Osteocyte (in vitro differentiated cells): Measurements from ENCODE around the gene SEC24A. TPM values are rescaled to one million over a fixed set of nuclear protein-coding genes. Genes with fewer than 3 reads are reported as not detected.

Source experiments
- DNase-seq: peaks from one replicate; pipeline ENCODE4 v3.0.0; 2021; ENCODE audit warnings: mixed read lengths; ENCODE audit not compliant: unreplicated experiment; ENCODE audit errors: extremely low spot score
- H3K27ac Mint-ChIP-seq: one replicate; pipeline ENCODE4 v1.8.0; 2021; ENCODE audit warnings: mild to moderate bottlenecking, mixed read lengths; ENCODE audit not compliant: unreplicated experiment
- H3K27me3 Mint-ChIP-seq: one replicate; pipeline ENCODE4 v1.8.0; 2021; ENCODE audit warnings: mixed read lengths; ENCODE audit not compliant: unreplicated experiment
- H3K36me3 Mint-ChIP-seq: one replicate; pipeline ENCODE4 v1.8.0; 2021; ENCODE audit warnings: mixed read lengths; ENCODE audit not compliant: unreplicated experiment
- H3K4me1 Mint-ChIP-seq: one replicate; pipeline ENCODE4 v1.8.0; 2021; ENCODE audit warnings: mixed read lengths; ENCODE audit not compliant: unreplicated experiment
- H3K4me3 Mint-ChIP-seq: one replicate; pipeline ENCODE4 v1.8.0; 2021; ENCODE audit warnings: mild to moderate bottlenecking, moderate library complexity, mixed read lengths; ENCODE audit not compliant: unreplicated experiment
- H3K9me3 Mint-ChIP-seq: one replicate; pipeline ENCODE4 v1.8.0; 2021; ENCODE audit warnings: mixed read lengths; ENCODE audit not compliant: unreplicated experiment
- CTCF ChIP-seq: fragments of 200-600 bp; sonication (generic); IDR thresholded peaks from 2 replicates; pipeline ENCODE4 v1.5.0; 2021; ENCODE audit warnings: antibody characterized with exemption, mild to moderate bottlenecking, moderate library complexity
- total RNA-seq: library from RNA; stranded (reverse); gene quantifications from 2 replicates; pipeline ENCODE4 v1.2.1, GENCODE V29; 2021

The SEC24A gene
- total RNA-seq, 1 donor from 2014 or later: 38.9 TPM

GRCh38 chr5:134614450-134615085, 34.0 kb upstream of the SEC24A start:
- H3K4me1 Mint-ChIP-seq: no peaks in the 10 kb centered on the region
- DNase-seq: no peak
- H3K36me3 Mint-ChIP-seq: peaks cover 34% of the 10 kb centered on the region
- H3K27me3 Mint-ChIP-seq: no peaks in the 10 kb centered on the region
- H3K27ac Mint-ChIP-seq: no peak overlapping the region
- no peak for TF ChIP-seq CTCF
- H3K4me3 Mint-ChIP-seq: no peak overlapping the region
- no peaks in the 10 kb centered on the region for H3K9me3 Mint-ChIP-seq

DNA sequence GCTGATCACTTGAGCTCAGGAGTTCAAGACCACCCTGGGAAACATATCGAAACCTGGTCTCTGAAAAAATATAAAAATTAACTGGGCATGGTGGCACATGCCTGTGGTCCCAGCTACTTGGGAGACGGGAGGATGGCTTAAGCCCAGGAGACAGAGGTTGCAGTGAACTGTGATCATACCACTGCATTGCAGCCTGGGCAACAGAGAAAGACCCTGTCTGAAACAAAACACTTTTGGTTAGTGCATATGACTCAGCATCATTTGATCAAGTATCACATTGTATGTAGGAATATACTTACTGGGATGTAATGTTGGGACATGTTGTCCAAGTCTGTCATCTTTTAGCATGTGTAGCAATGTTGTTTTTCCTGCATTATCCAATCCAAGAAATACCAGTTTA, 28.0 kb upstream of the SEC24A start:
- peak; percentile 11 for DNase-seq
- H3K9me3 Mint-ChIP-seq: no peaks in the 10 kb centered on the region
- no peak for TF ChIP-seq CTCF
- H3K4me3 Mint-ChIP-seq: no peak overlapping the region
- H3K27ac Mint-ChIP-seq: no peak overlapping the region
- H3K36me3 Mint-ChIP-seq: peaks cover 31% of the 10 kb centered on the region
- no peaks in the 10 kb centered on the region for H3K4me1 Mint-ChIP-seq
- no peaks in the 10 kb centered on the region for H3K27me3 Mint-ChIP-seq

- peak; percentile 19 for DNase-seq
- no peak overlapping the region for H3K4me3 Mint-ChIP-seq
- H3K36me3 Mint-ChIP-seq: peaks cover 14% of the 10 kb centered on the region
- H3K27me3 Mint-ChIP-seq: no peaks in the 10 kb centered on the region
- peaks cover 4% of the 10 kb centered on the region for H3K4me1 Mint-ChIP-seq
- TF ChIP-seq CTCF: no peak
- peak overlapping the region; percentile 1 for H3K27ac Mint-ChIP-seq
- no peaks in the 10 kb centered on the region for H3K9me3 Mint-ChIP-seq
Observed at GRCh38 chr5:134625559-134625958, 23.0 kb upstream of the SEC24A start.

GRCh38 chr5:134626369-134627014, 22.1 kb upstream of the SEC24A start:
- no peak for DNase-seq
- Mint-ChIP-seq H3K4me1 (peaks cover 9% of the 10 kb centered on the region), H3K27ac (no peak overlapping the region)

More at GRCh38 chr5:134626369-134627014, 22.1 kb upstream of the SEC24A start:
- no peak for TF ChIP-seq CTCF
- peaks cover 13% of the 10 kb centered on the region for H3K36me3 Mint-ChIP-seq
- no peak overlapping the region for H3K4me3 Mint-ChIP-seq
- no peaks in the 10 kb centered on the region for H3K27me3 Mint-ChIP-seq
- H3K9me3 Mint-ChIP-seq: no peaks in the 10 kb centered on the region
